Measurements from ENCODE around the gene SCN3A. TPM values are rescaled to one million over a fixed set of nuclear protein-coding genes. Genes with fewer than 3 reads are reported as not detected.

SCN3A gene
- polyA plus RNA-seq, 3 donors = 0.10 to 0.56 (median 0.21) TPM

DNA sequence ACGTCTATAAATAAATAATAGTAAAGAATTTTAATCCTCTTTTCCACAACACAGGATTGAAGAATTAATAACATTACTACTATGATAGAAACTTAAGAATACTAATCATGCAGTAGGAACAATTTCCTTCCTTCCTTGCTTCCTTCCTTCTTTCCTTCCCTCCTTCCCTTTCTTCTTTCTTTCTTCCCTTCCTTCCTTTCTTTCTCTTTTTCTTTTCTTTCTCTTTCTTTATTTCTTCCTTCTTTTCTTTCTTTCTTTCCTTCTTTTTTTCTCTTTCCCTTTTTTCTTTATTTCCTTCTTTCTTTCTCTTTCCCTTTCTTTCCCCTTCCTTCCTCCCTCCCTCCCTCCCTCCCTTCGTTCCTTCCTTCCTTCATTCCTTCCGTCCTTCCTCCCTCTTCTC lies 77.6 kb downstream of the SCN3A start:
- WGBS, 3 donors = 70 to 84% (median 84%) methylated on average over 3 of the region's 3 CpGs
- no peak overlapping the region for H3K27ac ChIP-seq (ENCODE audit: low read depth, low read length)

DNA sequence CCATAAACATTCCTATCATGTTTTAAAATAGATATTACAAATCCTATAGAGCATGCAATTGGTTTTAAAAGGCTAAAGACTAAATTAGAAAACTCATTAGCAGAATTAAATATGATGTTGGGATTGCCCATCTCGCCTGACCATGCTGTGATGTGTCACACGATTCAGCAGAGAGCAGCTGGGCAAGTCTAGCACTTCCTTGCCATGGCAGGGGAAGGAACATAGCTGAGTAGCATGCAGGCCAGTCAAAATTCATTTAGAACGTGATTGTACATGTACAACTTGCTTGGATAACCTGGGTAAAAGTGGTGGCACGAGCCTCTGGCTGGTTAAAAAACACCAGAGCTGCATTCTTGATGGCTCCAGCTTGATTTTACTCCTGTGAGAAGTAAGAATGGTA lies 81.3 kb downstream of the SCN3A start:
- H3K27ac ChIP-seq (ENCODE audit: low read depth, low read length) = no peak overlapping the region
- WGBS, 3 donors = 61 to 64% (median 63%) methylated on average over 4 of the region's 4 CpGs

DNA sequence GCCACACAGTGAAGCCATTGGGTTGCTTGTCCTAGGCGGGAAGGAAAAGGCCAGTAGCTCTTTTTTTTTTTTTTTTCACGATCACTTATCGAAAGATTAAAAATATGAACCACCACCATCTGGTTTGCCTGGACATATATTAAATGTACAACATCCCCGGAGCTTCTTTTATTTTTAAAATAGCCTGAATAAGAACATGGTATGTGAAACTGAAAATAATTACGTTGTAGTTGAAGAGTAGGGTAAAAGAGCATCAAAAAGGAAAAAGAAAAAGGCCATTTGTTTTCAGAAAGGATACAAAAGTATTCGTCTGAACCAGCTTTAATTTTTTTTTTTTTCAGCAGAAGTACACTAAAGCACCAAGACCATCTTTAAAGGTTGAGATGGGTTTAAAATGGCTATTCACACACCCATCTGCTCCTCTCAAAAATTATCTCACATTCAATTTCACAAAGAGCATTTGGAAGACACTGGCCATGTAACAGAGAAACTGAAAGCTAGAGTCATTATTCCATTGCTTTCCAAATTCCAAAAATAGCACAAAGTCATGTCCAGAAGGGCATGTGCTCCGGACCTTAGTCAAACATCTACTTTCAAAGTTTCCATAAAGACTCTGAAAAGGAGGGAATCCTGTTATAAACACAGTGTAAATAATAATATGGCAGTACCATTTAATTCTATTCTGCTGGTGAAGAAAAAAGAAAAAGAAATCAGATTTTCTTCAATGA lies 82.9 kb downstream of the SCN3A start:
- H3K27ac ChIP-seq (ENCODE audit: low read depth, low read length) = no peak overlapping the region
- WGBS, 3 donors = 80 to 85% (median 81%) methylated on average over 7 of the region's 7 CpGs

DNA sequence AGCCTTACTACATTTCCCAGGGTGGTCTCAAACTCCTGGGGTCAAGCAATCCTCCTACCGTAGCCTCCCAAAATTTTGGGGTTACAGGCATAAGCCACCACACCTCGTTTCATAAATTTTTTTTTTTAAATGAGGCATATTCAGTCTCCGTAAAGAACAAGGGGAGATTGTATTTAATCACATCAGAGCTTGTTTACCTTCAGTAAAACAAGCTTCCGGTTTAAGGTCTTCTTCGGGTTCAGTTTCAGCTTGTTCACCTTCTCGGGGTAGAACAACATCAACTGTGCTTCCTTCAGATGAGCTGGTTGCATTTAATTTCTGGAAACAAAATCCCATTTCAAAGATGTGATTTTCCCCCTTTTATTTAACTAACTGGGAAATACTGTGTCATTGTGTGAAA lies 88.6 kb downstream of the SCN3A start:
- H3K27ac ChIP-seq (ENCODE audit: low read depth, low read length) = no peak overlapping the region
- WGBS, 3 donors = 65 to 81% (median 81%) methylated on average over 6 of the region's 6 CpGs

DNA sequence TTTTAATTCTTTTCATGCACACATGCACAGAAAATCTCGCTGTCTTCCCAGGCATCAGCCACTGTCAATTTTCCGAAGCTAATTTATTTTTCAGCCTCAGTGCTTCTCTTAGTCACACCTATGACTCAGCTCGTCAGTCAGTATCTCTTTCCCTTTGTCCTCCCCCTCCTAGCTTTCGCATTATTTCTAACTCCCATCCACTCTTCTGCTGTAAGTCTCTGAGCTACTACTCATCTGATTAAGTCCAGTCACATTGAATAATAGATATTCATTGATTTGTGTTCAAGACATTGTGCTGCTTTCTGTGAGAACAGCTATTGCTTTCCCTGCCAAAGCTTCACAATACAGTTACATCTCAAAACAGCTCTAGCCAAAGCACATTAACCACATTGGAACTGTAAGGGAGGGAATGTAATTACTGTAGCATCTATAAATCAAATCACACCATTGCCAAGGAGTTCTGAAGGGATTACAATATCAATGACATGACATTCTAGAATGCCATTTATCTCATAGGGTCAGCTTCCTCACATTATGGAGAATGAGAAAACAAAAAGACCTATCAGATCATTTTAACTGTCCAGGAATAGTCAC lies 89.4 kb downstream of the SCN3A start:
- H3K27ac ChIP-seq (ENCODE audit: low read depth, low read length) = no peak overlapping the region
- 67 to 81% (median 73%) methylated on average over 4 of the region's 4 CpGs for WGBS, 3 donors

DNA sequence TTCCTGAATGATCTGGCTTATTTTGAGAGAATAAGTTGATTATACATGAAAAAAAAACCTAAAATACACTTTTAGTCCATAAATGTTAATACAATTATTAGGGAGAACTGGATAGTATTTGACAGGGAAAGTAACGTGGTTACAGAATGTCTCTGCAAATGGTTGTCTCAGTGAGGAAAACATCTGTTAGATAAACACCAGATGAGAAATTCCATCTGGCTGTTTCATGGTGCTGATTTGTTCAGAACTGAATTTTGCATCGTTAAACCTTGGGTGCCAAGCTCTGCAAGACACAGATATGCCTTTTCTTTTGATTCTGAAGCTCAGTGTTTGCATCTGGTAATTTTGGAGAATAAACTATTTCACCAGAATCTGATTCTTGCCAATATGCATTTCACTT lies 90.4 kb downstream of the SCN3A start:
- H3K27ac ChIP-seq (ENCODE audit: low read depth, low read length) = no peak overlapping the region
- WGBS, 3 donors = 49 to 55% (median 54%) methylated on average over 2 of the region's 2 CpGs

DNA sequence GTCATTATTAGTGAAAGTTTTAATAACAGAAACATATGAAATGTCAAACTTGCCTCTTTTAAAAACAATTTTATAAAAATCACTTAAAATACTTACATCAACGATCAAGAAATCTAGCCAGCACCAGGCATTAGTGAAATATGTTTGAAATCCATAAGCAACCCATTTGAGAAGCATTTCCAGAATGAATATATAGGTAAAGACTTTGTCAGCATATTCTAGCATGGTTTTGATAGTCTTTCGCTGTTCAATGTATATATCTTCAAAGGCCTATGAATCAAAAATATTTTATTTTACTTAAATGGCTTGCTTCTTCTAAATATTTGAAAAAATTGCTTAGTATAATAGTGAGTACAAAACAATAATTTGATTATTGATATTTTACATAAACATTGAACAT lies 91.1 kb downstream of the SCN3A start:
- WGBS, 3 donors = 79 to 95% (median 87%) methylated on average over 2 of the region's 2 CpGs
- no peak overlapping the region for H3K27ac ChIP-seq (ENCODE audit: low read depth, low read length)

DNA sequence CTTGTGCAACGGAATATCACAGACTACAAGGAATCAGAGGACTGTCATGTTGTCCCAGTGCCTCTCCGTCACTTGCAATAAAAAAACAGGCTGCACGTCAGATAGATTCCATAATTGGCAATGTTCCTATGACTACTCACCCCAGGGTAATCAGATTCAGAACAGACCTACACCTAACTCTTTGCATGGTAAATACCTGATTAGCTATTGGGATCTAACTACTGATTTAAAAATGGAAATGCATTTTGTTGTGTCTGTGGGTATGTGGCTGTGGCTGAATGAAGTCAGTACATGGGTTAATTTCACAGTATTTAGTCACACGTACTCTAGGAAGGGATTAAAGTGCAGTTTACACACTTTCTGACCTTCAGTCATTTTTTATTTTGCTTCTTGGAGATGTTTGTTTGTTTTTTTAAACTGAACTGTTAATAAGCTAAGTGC lies 91.7 kb downstream of the SCN3A start:
- WGBS, 3 donors = 32 to 56% (median 54%) methylated on average over 4 of the region's 4 CpGs
- no peak overlapping the region for H3K27ac ChIP-seq (ENCODE audit: low read depth, low read length)

DNA sequence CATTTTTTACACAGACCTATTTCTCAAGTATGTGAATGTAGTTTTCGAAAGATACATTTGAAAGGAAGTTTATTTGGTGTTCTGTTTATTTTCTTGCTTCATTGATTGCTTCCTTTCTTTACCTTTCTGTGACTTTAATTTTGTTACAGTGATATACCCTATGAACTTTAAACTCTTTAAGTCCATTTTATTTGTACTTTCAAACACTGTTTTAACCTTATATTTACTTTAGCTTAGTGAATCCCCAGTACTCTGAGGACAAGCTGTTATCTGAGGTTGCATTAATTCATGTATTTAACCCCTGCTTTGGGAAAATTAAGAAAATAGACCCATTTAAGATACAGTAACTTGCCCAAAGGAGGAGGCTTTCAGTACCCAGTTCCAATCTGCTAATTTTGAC lies 93.5 kb downstream of the SCN3A start:
- no peak overlapping the region for H3K27ac ChIP-seq (ENCODE audit: low read depth, low read length)
- WGBS, 3 donors = 69 to 76% (median 70%) methylated on average over 1 of the region's 1 CpG

DNA sequence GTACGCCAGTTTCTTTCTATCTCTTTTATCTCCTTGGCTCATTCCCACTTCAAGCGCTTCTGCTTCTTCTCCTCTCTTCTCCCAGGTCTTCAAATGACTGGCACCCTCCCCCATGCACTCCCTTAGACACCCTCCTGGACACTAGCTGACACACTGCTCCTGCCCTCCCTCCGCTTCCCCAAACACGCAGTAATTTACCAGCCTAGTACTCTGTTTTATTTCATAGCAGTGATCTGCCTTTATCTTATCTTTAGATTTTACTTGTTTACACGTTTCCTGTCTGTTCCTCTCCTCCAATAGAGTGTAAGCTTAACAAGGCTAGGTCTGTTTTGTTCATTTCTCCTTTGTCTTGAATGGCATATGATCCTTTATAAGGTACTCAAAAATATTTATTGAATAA lies 93.9 kb downstream of the SCN3A start:
- no peak overlapping the region for H3K27ac ChIP-seq (ENCODE audit: low read depth, low read length)
- 46 to 57% (median 55%) methylated on average over 5 of the region's 5 CpGs for WGBS, 3 donors

DNA sequence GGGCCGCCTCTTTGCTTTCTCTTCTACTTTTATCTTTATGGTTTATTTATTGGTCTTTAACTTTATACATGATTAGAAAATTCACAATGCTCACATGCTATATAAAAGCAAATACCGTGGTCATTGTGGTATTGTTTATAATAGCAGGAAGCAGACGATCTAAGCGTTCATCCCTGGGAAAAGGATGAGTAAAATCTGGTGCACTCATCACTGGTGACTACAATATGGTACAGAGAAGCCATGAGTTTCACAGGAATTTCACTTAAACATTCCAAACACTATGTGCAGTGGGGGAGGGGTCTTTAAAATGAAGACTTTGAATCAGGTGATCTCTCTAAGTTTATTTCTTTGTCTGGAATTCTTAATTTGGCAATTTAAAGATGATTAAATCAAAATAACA lies 97.9 kb downstream of the SCN3A start:
- no peak overlapping the region for H3K27ac ChIP-seq (ENCODE audit: low read depth, low read length)
- 38 to 65% (median 47%) methylated on average over 4 of the region's 4 CpGs for WGBS, 3 donors

DNA sequence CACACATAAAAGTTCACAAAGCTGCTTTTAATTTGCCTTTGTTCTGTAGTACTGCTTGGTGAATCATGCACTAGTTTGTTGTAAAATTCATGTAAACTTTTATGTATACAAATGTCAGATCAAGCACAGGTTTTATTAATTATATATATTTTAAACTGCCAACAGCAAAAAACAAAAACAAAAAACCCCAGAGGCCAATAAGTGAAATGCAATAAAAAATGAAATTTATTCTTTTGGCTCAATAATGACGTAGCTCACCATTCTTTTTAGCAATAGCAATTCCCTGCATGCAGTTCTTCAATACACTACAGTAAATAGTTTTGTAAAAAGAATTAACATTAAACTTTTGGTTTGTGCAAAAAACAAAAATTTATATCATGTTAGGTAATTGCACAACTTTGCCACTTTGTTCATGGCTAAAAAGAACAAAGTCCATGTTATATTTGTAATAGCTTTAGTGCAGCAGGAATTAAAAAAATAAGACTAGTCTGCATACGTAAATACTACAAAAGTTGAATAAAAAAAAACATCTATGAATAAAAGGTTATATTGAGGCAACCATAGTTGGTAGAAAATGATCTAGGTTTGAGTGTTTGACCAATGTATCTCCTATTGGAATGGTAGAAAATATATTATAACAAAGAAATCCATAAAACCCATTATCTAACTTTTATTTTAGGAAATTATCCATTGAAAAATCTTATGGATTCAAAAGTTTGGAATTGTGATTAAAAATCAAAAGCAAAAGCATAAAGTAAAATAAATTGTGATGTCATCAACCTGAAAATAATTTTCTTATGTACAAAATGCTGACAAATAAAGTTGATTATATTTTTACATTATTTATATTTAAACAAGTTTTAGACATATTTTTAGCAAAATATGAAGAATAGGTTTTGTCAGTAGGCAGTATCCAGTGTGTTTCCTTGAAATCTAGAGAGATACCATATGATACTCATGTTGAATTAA lies 115.6 kb downstream of the SCN3A start:
- 70 to 85% (median 77%) methylated on average over 2 of the region's 2 CpGs for WGBS, 3 donors

DNA sequence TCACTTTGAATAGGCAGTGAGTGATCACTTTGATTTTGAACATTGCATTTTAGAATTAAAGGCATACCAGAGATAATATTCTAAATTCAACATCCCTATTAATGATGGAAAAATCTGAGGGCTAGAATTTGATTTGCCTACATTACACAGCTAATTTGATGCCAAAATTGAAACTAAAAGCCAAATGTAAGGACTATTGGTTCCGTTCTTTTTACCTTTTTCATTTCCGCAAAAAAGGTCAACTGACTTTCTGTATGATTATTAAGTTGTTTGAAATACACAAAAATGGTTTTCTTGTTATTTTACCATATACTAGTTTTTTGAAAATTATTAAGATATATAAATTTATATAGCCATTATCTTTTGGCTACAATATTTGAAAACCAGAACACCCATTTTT lies 117.5 kb downstream of the SCN3A start:
- 90 to 98% (median 93%) methylated on average over 2 of the region's 2 CpGs for WGBS, 3 donors
- H3K27ac ChIP-seq (ENCODE audit: low read depth, low read length) = no peak overlapping the region

More for the DNA sequence above, 115.6 kb downstream of the SCN3A start:
- H3K27ac ChIP-seq (ENCODE audit: low read depth, low read length) = no peak overlapping the region

DNA sequence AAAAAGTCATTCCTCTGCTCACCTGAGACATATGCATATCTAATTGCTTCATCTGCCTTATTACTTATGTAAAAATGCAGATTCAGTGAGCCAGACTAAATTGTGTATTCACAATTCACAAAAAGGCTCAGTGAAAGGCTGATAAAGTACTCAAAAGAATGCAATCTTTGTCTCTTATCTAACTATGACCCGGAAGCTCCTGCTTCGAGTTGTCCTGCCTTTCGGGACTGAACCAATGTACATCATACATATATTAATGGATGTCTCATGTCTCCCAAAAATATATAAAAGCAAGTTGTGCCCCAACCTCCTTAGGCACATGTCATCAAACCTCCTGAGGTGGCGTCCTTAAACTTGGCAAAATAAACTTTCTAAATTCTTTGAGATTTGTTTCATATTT lies 120.5 kb downstream of the SCN3A start:
- 70 to 88% (median 88%) methylated on average over 4 of the region's 4 CpGs for WGBS, 3 donors
- no peak overlapping the region for H3K27ac ChIP-seq (ENCODE audit: low read depth, low read length)

DNA sequence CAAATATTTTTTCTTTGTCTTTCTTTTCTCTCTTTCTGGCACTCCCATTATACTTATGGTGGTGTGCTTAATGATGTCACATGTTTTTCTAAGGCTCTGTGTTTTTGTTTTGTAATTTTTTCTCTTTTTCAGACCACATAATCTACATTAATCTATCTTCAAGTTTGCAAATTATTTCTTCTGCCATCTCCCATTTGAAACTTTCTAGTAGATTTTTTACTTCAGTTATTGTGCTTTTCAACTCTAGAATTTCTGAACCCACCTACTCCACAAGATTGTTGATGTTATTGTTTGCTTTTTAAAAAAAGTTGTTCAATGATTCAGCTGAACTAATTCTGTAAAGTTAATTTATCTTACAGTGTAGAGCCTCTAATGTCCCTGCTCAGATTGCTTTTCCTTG lies 121.4 kb downstream of the SCN3A start:
- H3K27ac ChIP-seq (ENCODE audit: low read depth, low read length) = no peak overlapping the region

DNA sequence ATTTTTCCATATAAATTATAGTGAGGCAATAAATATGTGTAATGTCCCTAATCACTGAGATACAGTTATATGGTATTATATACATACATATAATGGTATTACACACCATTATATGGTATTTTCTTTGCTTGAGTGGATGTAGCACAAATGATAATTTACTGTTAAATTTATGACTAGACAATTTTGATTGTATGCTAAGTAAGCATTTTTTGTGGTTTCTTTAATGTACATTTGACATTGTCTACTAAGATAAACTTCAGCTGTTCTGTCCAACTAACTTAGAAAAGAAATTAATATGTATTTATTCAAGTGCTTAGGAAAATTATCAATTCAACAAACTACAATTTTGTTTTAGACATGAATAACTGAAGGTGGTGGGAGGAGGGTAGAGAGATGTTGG lies 122.6 kb downstream of the SCN3A start:
- H3K27ac ChIP-seq (ENCODE audit: low read depth, low read length) = no peak overlapping the region

DNA sequence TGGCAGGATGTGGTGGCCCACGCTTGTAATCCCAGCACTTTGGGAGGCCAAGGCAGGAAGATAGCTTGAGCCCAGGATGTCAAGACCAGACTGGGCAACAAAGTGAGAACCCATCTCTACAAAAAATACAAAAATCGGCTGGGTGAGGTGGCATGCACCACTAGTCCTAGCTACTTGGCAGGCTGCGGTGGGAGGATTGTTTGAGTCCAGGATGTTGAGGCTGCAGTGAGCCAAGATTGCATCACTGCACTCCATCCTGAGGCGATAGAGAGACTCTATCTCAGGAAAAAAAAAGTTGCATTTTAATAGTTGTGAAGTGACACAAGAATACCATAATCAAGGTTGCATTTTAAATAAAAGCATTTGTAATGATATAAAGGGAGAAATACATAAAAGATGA lies 124.4 kb downstream of the SCN3A start:
- 66 to 77% (median 69%) methylated on average over 4 of the region's 4 CpGs for WGBS, 3 donors
- H3K27ac ChIP-seq (ENCODE audit: low read depth, low read length) = no peak overlapping the region

DNA sequence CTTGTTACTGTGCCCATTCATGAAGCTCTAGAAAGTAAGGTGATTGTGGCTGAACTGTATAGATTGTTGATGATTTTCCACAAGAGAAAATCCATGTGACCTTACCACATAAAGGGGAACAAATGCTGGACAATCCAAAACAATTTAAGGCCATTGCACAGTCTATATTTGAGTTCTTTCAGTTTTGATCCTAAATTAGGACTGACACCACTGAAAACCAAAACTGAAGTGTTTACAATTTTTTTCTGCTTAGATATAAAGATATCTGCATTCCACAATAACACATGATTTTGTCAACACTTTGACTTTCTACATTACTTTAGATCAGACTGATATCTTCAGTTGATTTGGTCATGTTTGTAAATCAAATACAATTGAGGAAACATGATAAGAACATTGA lies 124.9 kb downstream of the SCN3A start:
- no peak overlapping the region for H3K27ac ChIP-seq (ENCODE audit: low read depth, low read length)

DNA sequence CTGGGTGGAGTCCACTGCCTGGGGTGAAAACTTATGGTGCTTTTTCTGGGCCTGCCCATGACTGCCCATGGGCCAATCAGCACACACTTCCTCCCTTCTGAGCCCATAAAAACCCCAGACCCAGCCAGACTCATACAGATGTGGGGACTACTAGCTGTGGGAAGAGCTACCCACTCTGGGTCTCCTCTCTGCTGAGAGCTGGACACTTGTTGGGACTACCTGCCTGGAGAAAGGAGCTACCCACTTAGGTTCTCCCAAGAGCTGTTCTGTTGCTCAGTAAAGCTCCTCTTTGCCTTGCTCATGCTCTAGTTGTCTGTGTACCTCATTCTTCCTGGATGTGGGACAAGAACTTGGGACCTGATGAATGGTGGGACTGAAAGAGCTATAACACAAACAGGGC lies 129.0 kb downstream of the SCN3A start:
- H3K27ac ChIP-seq (ENCODE audit: low read depth, low read length) = no peak overlapping the region
